HFFc6 (cell line): ENCODE results near the gene CDC42BPA. TPM values are rescaled to one million over a fixed set of nuclear protein-coding genes. Genes with fewer than 3 reads are reported as not detected.

Experiments used
- DNase-seq: peaks from one replicate; pipeline ENCODE4 v3.0.0-alpha.2; 2018
- H3K27ac Mint-ChIP-seq: 2 replicates; pipeline ENCODE4 v1.8.0; 2020; ENCODE audit warnings: mild to moderate bottlenecking, mixed read lengths
- H3K27me3 Mint-ChIP-seq: 2 replicates; pipeline ENCODE4 v1.8.0; 2021; ENCODE audit warnings: mild to moderate bottlenecking, moderate library complexity, mixed read lengths; ENCODE audit not compliant: insufficient read depth
- H3K36me3 Mint-ChIP-seq: 2 replicates; pipeline ENCODE4 v1.8.0; 2021; ENCODE audit warnings: low read depth, mixed read lengths
- H3K4me1 Mint-ChIP-seq: 2 replicates; pipeline ENCODE4 v1.8.0; 2020; ENCODE audit warnings: low read depth, mixed read lengths
- H3K4me3 Mint-ChIP-seq: 2 replicates; pipeline ENCODE4 v1.8.0; 2020; ENCODE audit warnings: mild to moderate bottlenecking, moderate library complexity, mixed read lengths
- H3K9me3 Mint-ChIP-seq: 2 replicates; pipeline ENCODE4 v1.8.0; 2020; ENCODE audit warnings: mild to moderate bottlenecking, mixed read lengths
- total RNA-seq, 6 experiments: library from RNA; stranded (reverse); fragmentation: NEBNext Ultra II Directional; extraction: Animal tissue kit (Norgen Biotek cat#: 25700); gene quantifications; 2 replicates in 1 of 6; 3 replicates in 5 of 6; pipeline ENCODE4 v1.2.3, GENCODE V29; 2021
- TF ChIP-seq, protein P1 (sequence below): fragments of 200-600 bp; sonication (generic); IDR thresholded peaks from 2 replicates; pipeline ENCODE4 v1.5.0; 2021; ENCODE audit warnings: antibody characterized with exemption, mild to moderate bottlenecking

The CDC42BPA gene
- total RNA-seq, 6 experiments from 2014 or later, result 32.8 to 37.8 (median 35.8) TPM

DNA sequence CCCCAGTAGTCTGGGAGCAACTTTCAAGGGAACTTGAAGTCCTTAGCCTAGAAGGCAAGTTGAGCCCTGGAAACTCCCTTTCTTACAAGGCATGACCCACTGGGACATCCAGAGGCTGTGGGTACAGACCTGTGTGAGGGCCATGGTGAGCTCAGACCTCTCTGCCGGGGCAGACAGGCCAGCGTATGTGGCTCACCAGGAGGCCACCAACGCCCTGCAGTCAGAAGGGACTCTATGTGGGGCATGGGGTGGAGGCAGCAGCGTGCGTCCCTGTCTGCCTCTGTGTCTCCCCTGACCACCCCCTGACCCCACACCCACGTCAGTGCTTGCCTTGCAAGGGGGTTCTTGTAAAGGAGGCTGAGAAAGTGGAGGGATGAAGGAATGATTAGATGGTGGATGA is 367.4 kb downstream of the CDC42BPA start:
- no peak overlapping the region for H3K27ac Mint-ChIP-seq
- no peak overlapping the region for H3K4me3 Mint-ChIP-seq
- no peaks in the 10 kb centered on the region for H3K4me1 Mint-ChIP-seq
- H3K27me3 Mint-ChIP-seq, result peaks cover 4% of the 10 kb centered on the region
- no peak for DNase-seq
- peaks cover 5% of the 10 kb centered on the region; the same call in 1 of the 2 replicates for H3K36me3 Mint-ChIP-seq
- TF ChIP-seq, protein P1, sequence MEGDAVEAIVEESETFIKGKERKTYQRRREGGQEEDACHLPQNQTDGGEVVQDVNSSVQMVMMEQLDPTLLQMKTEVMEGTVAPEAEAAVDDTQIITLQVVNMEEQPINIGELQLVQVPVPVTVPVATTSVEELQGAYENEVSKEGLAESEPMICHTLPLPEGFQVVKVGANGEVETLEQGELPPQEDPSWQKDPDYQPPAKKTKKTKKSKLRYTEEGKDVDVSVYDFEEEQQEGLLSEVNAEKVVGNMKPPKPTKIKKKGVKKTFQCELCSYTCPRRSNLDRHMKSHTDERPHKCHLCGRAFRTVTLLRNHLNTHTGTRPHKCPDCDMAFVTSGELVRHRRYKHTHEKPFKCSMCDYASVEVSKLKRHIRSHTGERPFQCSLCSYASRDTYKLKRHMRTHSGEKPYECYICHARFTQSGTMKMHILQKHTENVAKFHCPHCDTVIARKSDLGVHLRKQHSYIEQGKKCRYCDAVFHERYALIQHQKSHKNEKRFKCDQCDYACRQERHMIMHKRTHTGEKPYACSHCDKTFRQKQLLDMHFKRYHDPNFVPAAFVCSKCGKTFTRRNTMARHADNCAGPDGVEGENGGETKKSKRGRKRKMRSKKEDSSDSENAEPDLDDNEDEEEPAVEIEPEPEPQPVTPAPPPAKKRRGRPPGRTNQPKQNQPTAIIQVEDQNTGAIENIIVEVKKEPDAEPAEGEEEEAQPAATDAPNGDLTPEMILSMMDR, result no peak
- peaks cover 3% of the 10 kb centered on the region; the same call in 1 of the 2 replicates for H3K9me3 Mint-ChIP-seq

DNA sequence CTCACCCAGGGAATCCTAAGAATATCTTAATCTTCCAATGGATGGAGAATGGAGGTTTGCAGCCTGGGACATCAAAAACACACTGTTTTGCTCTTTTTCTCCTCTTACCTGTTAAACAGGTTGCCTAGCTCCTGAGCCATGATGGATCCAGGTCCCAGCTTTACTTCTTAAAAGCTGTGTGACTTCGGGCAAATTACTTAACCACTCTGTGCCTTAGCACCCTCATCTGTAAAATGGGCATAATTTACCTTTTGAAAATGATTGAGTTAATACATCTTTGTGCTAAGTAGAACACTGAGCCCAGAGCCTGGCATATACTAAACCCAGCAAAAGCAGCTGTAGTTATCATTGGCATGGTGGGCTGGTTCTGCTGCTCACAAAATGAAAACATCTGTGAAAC is 368.0 kb downstream of the CDC42BPA start:
- no peak for DNase-seq
- no peak overlapping the region for H3K27ac Mint-ChIP-seq
- H3K4me1 Mint-ChIP-seq, result no peaks in the 10 kb centered on the region
- peaks cover 3% of the 10 kb centered on the region; the same call in 1 of the 2 replicates for H3K9me3 Mint-ChIP-seq
- TF ChIP-seq, protein P1, result no peak
- H3K4me3 Mint-ChIP-seq, result no peak overlapping the region
- peaks cover 5% of the 10 kb centered on the region; the same call in 1 of the 2 replicates for H3K36me3 Mint-ChIP-seq
- H3K27me3 Mint-ChIP-seq, result peaks cover 4% of the 10 kb centered on the region

DNA sequence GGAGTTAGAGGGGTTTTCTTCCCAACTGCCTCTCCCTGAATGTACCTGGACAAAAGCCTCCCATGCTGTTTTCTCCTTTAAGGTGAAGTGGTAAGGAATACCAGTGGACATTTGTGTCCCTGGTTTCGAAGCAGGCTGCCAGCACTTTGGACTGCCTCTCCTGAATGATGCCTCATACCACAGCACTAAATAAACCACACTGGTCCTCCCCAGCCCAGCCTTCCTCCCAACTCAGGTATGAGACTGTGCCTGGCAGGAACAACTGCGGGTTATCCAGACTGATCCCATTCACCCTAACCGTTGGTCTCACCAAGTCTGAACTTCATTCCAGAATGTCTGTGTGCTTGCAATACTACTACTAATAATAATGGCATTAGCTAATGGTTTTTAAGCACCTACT is 368.9 kb downstream of the CDC42BPA start:
- no peak for DNase-seq
- Mint-ChIP-seq H3K9me3 (peaks cover 3% of the 10 kb centered on the region; the same call in 1 of the 2 replicates), H3K36me3 (peaks cover 5% of the 10 kb centered on the region; the same call in 1 of the 2 replicates), H3K4me3 (no peak overlapping the region), H3K27me3 (peaks cover 4% of the 10 kb centered on the region), H3K27ac (no peak overlapping the region), H3K4me1 (no peaks in the 10 kb centered on the region)
- TF ChIP-seq, protein P1, result no peak

DNA sequence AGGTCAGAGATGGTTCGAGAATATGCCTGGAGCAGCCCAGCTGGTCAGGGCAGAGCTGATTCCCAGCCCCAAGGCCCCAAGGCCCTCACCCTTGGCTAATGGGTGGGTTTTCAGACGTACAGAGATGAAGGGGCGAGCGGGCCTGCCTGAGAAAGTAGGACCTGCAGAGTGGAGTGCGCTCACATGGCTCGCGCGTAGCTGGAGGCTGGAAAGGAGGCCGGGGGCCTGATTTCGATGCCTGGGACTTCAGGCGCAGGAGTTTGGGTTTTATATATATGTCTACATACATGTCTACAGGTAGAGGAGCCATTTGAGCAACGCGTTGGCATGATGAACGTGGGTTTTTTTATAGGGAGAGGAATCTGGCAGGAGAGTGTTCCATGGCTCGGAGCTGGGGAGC is 369.3 kb downstream of the CDC42BPA start:
- Mint-ChIP-seq H3K9me3 (peaks cover 3% of the 10 kb centered on the region; the same call in 1 of the 2 replicates), H3K27ac (no peak overlapping the region), H3K4me3 (no peak overlapping the region), H3K27me3 (peaks cover 2% of the 10 kb centered on the region; the same call in 1 of the 2 replicates), H3K36me3 (peaks cover 5% of the 10 kb centered on the region; the same call in 1 of the 2 replicates), H3K4me1 (no peaks in the 10 kb centered on the region)
- no peak for DNase-seq
- TF ChIP-seq, protein P1, result no peak

DNA sequence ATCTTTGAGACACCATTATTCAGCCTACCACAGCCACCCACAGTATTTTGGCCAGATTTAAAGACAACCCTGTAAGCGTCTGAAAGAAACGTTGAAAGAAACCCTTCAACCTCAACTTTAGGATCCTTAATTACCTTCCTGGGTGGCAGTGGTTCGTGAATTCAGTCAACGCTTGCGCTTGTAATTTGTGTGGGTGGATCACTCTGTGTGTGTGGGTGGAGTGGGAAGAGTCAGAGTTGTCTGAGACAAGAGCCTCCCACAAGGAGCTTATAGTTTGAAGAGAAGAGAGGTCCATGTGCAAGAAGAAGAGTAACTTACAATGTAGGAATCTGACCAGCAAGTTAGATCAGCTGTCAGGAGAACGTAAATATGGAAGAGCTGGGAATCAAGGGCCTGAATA is 369.8 kb downstream of the CDC42BPA start:
- DNase-seq, result no peak
- TF ChIP-seq, protein P1, result no peak
- peaks cover 2% of the 10 kb centered on the region; the same call in 1 of the 2 replicates for H3K27me3 Mint-ChIP-seq
- H3K36me3 Mint-ChIP-seq, result peaks cover 5% of the 10 kb centered on the region; the same call in 1 of the 2 replicates
- H3K27ac Mint-ChIP-seq, result no peak overlapping the region
- H3K4me1 Mint-ChIP-seq, result no peaks in the 10 kb centered on the region
- no peak overlapping the region for H3K4me3 Mint-ChIP-seq
- H3K9me3 Mint-ChIP-seq, result peaks cover 3% of the 10 kb centered on the region; the same call in 1 of the 2 replicates
